GM21576 (cell line): ENCODE results near the gene KCNN3.

ENCODE experiments used
- ATAC-seq: cut with Tn5 transposase; IDR thresholded peaks from one replicate; pipeline ENCODE4 v1.9.1; 2021; ENCODE audit warnings: mild to moderate bottlenecking, moderate library complexity; ENCODE audit not compliant: unreplicated experiment

Gene KCNN3

GRCh38 chr1:154755858-154756730, 114.0 kb downstream of the KCNN3 start:
- no peak for ATAC-seq

GRCh38 chr1:154753426-154753825, 116.7 kb downstream of the KCNN3 start:
- ATAC-seq = no peak

GRCh38 chr1:154752273-154753030, 117.6 kb downstream of the KCNN3 start:
- ATAC-seq = no peak

GRCh38 chr1:154751690-154752089, 118.4 kb downstream of the KCNN3 start:
- ATAC-seq = no peak

GRCh38 chr1:154750681-154751665, 119.1 kb downstream of the KCNN3 start:
- no peak for ATAC-seq

GRCh38 chr1:154749078-154749760, 120.9 kb downstream of the KCNN3 start:
- no peak for ATAC-seq

- no peak for ATAC-seq
Observed at GRCh38 chr1:154748405-154748775, 121.7 kb downstream of the KCNN3 start.

- ATAC-seq = no peak
Observed at GRCh38 chr1:154747740-154748404, 122.2 kb downstream of the KCNN3 start.

GRCh38 chr1:154747380-154747739, 122.7 kb downstream of the KCNN3 start:
- ATAC-seq = no peak

GRCh38 chr1:154746622-154747299, 123.3 kb downstream of the KCNN3 start:
- ATAC-seq = no peak

- ATAC-seq = no peak
Observed at GRCh38 chr1:154745750-154746425, 124.2 kb downstream of the KCNN3 start.

- no peak for ATAC-seq
Observed at GRCh38 chr1:154745286-154745731, 124.8 kb downstream of the KCNN3 start.

GRCh38 chr1:154744352-154745035, 125.6 kb downstream of the KCNN3 start:
- ATAC-seq = no peak

GRCh38 chr1:154743526-154744036, 126.5 kb downstream of the KCNN3 start:
- no peak for ATAC-seq

- no peak for ATAC-seq
Observed at GRCh38 chr1:154742606-154743005, 127.5 kb downstream of the KCNN3 start.

GRCh38 chr1:154741741-154742495, 128.2 kb downstream of the KCNN3 start:
- no peak for ATAC-seq

- no peak for ATAC-seq
Observed at GRCh38 chr1:154741327-154741726, 128.8 kb downstream of the KCNN3 start.
